Measurements from ENCODE around the gene TLE5.
"Not testable (repeated sequence)": the region's sequence is repeated elsewhere in the genome, so short reads cannot be mapped to it uniquely, and the experiment has no call there.

Gene TLE5

DNA sequence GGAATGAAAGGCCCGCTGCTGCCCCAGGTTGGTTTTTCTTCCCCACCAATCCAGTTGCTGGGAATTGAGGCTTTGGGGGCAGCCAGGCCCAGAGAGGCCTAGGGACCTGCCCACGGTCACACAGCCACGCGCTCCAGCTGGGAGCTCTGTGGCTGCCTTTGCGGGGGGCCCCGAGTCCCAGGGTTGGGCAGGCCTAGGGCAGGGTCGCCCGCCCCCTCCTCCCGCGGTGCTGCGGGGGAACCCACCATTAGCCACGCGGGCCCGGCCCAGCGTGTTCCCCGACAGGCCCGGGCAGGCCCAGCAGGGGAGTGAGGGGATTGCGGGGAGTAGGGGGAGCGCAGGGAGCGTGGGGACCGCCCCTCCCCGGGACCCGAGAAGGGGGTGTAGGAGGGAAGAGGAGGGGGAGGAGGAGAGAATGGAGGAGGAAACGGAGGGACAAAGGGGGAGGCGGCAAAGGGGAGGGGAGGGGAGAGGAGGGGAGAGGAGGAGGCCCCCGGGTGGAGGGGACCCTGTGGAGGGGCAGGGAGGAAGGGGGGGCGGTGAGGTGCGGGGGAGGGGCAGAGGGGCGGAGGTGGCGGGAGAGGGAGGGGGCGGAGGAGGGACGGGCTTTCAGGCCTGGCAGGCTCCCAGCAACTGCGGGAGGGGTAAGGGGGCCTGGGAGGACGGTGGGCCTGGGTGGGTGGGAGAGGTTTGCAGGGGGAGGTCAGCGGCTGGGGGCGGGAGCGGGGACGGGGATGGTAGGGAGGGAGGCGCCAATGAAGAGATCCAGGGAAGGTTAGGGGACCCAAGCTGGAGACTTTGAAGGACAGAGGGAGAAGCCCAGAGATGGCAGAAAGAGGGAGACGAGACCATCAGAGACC is 20.3 kb downstream of the TLE5 start:
- no peak for DNase-seq

DNA sequence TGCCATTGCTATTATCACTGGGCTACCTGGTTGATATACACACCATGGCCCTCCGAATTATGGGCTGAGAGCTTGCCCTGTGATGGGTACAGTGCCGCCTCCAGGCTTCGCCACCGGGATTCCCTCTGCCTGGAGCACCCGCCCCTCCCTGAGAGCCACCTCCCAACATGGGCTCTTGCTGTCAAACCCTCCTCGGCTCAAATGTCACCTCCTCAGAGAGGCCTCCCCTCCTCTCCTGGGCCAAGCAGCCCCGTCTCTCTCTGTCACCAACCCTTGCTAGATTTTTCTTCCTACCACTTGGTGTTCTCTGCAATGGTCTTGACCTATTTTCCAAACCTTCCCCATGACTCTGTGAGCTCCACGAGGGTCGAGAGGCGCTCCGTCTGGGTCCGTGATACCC is 21.0 kb downstream of the TLE5 start:
- DNase-seq: no peak

DNA sequence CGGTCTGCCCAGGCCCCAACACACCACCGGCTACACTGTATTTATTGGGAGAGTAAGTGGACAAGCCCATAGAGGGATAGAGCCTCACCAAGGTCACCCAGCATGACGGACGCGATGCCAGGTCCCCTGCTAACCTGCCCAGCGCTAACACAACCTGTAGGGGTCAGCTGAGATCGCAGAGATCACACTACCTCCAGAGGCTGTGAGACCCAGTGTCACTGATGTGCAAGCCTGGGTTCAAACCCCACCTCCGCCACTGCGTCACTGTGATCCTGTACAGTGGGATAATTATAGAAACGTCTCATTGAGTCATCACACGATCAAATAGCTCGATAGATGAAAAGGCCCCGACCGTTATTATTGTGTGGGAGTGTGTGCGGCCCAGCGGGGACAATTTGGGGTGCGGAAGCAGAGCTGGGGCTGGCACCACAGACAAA is 22.6 kb downstream of the TLE5 start:
- no peak for DNase-seq

DNA sequence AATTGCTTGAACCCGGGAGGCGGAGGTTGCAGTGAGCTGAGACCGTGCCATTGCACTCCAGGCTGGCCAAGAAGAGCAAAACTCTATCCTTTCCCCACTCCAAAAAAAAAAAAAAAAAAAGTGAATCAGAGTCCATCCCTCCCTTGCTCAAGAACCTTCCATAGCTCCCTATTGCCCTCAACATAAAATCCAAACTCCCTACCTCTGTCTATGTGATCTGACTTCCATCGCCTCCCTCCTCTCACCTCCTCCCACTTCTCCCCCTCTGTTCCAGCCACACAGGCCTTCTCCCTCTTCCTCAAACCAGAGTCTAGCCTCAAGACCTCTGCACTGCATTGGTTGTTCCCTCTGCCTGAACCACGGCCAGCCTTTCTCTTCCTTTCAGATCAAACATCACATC is 23.2 kb downstream of the TLE5 start:
- no peak for DNase-seq

DNA sequence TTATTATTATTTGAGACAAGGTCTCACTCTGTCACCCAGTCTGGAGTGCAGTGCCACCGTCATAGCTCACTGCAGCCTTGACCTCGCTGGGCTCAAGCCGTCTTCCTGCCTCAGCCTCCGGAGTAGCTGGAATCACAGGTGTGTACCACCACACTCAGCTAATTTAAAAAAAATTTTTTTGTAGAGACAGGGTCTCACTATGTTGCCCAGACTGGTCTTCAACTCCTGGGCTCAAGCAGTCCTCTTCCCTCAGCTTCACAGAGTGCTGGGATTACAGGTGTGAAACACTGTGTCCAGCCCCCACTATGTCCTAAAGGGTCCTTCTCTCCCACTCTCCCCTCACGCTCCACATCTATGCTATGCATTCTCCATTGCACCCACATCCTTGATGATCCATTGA is 24.1 kb downstream of the TLE5 start:
- no peak for DNase-seq

DNA sequence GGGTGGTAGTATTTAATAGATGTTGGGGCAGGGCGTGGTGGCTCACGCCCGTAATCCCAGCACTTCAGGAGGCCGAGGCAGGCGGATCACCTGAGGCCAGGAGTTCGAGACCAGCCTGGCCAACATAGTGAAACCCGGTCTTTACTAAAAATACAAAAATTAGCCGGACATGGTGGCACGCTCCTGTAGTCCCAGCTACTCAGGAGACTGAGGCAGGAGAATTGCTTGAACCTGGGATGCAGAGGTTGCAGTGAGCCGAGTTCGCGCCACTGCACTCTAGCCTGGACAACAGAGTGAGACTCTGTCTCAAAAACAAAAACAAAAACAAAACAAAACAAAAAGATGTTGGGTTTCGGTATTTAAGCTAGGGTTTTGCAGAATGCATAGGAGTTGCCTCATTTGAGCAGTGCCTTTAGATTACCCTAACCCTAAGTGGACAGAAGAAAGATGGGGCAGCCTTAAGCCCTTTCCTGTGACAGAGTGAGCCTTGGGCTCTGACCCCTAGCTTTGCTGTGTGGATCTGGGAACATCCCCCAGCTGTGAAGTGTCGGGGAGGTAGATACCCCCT is 25.2 kb downstream of the TLE5 start:
- not testable (repeated sequence) for DNase-seq

DNA sequence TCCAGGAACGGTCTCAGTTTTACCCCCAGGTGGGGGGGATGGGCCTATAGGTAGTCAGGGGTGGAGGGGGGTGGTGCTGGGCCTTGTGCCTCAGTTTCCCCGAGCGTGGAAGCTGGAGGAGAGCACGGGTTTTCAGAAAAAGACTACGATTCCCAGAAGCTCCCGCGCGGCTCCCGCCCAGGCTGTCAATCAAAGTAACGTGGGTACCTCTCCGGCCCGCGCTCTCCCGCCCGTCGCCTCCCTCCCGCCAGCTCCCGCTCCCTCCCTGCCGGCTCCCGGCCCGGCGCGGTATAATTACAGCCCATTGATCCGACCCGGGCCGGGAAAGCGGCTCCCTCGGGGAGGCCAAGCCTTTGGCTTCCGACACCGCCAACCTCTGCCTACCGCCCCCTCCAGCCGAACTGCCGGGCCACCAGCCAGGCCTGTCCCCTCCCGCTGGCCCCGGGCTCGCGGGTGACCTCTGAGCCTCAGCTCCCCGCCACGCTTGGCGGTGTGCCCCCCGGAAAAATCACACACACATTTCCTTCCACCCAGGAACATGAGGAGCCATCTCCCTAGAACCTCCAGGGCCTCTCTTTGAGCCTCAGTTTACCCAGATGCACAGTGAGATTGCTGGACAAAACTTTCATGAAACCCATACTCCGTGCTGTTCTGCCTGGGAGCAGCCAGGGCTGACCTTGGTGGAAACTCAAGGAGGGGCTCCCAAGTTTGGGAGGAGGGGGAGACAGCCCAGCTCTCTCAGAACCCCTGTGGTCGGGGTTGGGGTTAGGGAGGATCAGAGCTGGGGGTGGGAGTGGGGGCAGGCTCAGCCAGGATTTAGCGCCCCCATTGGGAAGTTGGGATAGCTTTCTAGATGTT is 25.9 kb downstream of the TLE5 start:
- DNase-seq: peak; percentile 67

DNA sequence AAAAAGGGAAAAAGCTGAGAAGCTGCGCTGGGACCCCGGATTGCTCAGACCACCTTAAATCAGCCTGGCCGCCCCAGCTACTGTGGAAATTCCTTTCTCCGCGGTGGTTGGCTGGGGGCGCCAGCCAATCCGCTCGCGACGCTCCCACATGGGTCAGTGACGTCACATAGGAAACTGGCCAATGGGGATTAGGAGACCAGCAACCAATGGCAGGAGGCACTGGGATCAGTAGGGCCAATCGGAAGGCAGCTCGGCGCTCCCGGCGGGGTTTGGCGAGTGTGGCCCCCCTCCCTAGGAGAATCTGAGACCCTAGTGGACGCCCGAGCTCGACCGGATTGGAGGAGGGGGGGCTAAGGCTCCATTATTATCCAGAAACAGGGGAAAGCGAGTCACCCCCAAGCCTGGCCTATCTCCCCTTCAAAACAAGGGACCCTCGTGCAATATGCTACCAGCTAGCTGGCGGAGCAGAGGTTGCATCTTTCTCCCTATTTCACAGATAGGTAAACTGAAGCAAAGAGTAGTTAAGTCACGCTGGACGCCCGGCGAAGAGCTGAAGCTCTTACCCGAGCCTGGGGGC is 26.7 kb downstream of the TLE5 start:
- peak; percentile 93 for DNase-seq

DNA sequence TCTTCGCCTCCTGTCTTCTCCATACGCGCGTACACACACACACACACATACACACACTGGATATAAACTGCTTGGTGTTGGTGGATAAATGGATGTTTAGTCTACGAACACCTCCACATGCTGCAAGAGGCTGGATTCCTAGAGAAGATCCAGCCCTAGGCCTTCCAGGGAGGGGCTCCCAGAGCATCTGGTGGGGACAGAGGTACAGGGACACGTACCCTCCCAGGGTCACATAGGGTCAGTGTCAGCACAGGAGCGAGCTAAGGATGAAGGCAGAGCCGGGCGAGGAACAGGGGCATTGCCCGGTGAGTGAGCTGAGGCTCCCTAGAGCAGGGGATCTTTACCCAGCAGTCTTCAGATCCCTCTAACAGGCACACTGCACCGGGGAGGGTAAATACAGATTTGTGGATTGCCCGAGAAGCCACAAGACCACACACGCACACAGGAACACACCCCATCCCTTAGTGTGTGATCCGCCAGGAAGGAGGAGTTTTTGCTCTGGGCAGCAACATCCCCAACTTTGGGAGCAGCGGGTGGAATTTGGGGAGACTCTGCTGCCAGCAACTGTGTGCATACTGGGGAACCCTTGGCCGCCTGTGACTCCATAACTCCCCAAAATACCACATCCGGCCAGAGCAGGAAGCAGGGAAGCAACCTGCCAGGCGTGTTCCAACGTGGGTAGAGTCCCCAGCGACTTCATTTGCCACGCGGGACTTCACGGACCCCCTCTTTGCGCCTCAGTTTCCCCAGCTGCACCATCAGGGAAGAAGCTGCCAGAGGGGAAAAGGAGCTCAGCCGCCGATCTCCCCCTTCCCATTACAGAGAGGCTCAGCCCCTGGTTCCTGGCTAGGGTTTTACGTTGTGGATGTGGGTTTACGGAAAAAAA is 27.4 kb downstream of the TLE5 start:
- DNase-seq: no peak

DNA sequence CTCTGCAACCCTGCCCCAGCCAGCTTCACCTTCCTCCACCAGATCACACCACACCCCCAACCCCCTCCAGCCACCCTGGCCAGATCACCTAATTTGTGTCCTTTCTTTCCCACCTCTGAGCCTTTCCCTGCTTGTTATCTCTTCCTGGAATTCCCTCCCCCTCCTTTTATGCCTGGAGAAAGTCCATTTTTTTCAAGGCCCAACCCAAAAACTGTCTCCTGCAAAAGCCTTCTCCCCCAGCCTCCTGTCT is 28.0 kb downstream of the TLE5 start:
- no peak for DNase-seq

DNA sequence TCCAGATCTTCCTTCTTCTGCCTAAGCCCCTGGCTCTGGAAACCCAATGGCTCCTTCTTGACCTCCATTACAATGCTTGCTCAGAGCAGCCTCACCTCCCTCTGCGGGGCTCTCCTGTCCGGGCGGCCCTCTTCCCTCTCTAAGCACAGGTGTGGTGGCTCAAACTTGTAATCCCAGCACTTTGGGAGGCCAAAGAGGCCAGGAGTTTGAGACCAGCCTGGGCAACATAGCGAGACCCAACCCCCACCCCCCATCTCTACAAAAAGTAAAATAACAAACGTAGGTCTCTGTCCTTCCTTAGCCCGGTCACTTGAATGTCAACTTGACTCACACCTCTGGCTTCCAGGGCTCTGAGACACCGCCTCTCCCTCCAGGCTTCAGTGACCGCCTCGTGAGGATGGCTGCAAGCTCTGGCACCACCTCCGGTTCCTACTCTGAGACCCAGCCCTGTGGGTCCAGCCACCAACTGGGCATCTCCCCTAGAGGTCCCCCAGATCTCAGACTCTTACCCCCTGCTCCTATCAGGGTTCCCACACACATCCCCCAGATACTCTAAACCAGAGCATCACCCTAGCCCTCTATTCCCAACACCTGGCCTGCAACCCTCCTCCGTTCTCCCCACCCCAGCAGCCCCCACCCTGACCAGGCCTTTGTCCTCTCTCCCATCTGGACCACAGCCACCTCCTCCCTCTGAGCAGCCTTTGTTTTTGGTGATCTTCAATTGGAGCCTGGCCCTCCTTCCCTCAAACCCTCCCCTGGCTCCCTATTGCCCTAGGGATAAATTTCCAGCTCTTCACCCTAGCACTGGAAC is 28.5 kb downstream of the TLE5 start:
- no peak for DNase-seq

DNA sequence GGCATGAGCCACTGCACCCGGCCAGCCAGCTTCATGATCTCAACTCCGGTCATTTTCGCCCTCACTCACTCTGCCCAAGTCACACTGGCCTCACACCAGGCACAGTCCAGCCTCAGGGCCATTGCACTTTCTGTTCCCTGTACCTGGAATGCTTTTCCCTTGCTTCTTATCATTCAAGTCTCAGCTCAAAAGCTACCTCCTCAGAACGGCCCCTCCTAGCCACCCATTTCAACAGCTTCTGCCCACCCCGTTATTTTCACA is 30.8 kb downstream of the TLE5 start:
- no peak for DNase-seq

DNA sequence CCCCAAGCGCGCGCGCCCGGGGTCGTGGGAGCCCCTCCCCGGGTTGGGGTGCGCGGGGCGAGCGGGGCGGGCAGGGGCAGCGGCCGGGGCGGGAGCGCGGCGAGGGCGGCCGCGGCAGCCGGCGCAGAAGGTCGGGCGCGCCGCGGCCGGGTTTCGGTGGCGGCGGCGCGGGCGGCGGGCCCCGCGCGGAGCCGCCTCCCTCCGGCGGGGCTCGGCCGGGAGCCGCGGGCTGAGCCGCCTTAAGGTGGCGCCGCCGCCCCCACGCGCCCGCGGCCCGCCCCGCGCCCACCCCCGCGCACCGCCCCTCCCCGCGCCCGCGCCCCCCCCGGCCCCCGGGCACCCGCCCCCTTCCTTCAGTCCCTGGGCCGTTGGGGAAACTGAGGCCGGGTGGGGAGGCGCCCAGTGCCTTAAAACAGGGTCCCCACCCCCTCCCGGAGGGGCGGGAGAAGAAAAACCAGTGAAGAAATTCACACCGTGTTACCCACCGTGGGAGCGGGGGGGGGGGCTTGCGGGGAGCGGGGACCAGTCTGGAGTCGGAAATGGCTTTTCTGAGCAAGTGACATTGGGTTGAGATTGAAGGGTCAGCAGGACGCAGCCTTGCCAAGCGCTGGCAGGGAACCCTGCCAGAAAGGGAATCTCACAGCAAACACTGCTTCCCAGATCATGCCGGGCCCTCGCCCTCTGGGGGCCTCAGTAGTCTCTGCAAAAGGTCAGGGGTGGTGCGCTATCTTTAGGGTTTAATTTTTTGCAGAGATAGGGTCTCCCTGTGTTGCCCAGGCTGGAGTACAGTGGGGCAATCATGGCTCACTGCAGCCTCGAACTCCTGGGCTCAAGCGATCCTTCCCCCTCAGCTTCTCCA is 33.0 kb downstream of the TLE5 start, which contains the start of gene TLE2:
Gene TLE2, minus strand, starts transcription at position 216 of the 859 bp plus-strand sequence. CDS start 376 bp downstream, outside the sequence.
- no peak for DNase-seq

DNA sequence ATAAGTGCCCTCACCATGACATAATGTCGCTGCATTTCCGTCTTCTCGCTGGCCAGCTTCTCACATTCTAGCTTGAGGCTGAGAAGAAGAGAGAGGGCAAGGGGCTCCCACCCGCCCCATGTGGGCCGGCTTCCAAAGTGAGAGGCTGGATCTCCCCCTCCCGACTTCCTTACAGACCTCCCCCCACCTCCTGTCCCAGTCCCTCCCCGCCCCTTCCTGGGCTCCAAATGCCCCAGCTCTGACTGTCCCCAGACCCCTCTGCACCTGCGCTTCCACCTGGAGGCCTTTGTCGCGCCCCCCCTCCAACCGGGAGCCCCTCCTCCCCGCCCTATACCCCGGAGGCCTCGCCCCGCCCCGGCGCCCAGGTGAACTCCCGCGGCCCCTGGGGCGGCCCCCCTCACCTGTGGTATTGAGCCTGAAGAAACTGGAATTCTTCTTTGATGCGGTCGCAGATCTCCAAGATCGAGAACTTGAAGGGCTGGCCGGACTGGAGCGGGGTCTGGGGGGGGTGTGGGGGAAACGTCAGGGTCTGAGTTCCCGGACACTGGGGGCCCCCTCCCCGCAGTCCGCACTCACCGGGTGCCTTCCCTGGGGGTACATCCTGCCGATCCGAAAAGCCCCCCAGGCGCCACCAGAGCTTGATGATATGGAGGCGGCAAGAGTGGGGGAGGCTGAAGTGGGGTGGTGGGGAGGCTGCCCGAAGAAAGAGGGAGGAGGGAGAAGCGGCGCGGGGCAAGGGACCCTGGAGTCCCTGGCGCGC is 33.8 kb downstream of the TLE5 start:
- DNase-seq: no peak

DNA sequence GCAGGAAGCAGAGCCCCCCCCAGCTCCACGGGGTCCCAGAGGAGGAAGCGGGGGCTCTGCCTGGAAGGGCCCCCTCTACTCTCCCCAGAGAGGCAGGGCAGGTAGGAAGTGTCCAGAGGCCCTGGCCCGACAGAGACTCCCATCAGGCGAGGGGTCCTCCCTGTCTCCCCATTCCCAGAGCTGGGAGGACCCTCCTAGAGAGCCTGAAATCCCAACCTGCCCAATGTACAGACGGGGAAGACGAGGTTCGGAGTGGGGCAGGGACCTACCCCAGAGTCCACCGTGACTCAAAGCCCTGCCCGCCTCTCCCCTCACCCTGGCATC is 34.4 kb downstream of the TLE5 start:
- DNase-seq: no peak

DNA sequence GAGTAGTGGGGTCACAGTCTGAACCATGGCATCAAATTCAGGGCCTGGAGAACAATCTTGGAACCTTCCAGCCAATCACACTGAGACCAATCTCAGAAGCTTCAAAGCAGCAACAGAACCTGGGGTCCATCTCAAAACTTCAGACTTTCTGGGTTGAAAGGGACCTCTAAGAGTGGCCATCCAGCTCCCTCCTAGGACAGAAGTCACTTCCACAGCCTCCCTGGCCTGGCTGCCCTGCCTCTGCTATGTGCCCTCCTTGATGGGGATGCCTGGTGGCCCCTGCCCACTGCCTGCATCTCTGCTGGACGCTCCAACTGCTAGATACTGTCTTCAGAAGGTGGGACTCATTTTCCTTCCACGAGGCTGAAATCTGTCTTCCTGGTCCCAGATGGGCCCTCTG is 35.0 kb downstream of the TLE5 start:
- no peak for DNase-seq

DNA sequence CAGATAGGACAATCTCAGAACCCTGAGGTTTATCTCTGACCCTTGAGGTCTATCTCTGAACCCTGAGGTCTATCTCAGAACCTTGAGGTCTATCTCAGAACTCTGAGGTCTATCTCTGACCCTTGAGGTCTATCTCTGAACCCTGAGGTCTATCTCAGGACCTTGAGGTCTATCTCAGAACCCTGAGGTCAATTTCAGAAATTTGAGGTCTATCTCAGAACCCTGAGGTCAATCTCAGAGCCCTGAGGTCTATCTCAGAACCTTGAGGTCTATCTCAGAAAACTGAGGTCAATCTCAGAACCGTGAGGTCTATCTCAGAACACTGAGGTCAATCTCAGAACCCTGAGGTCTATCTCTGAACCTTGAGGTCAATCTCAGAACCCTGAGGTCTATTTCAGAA is 35.5 kb downstream of the TLE5 start:
- DNase-seq: no peak

DNA sequence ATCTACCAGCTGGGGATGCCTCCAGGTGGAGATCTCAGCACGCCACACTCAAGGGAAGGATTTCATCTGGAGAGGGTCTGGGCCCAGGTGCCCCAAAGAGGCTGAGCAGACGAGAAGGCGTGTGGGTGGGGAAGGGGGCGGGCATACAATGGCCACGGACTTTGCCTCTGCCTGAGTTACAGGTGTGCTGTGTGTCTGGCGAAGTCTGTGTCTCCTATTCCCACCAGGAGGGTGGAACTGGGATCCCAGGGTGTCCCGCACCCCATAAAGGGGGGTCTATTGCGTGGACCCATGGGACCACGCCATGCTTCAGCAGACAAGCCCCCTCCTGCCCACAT is 36.8 kb downstream of the TLE5 start:
- DNase-seq: no peak

DNA sequence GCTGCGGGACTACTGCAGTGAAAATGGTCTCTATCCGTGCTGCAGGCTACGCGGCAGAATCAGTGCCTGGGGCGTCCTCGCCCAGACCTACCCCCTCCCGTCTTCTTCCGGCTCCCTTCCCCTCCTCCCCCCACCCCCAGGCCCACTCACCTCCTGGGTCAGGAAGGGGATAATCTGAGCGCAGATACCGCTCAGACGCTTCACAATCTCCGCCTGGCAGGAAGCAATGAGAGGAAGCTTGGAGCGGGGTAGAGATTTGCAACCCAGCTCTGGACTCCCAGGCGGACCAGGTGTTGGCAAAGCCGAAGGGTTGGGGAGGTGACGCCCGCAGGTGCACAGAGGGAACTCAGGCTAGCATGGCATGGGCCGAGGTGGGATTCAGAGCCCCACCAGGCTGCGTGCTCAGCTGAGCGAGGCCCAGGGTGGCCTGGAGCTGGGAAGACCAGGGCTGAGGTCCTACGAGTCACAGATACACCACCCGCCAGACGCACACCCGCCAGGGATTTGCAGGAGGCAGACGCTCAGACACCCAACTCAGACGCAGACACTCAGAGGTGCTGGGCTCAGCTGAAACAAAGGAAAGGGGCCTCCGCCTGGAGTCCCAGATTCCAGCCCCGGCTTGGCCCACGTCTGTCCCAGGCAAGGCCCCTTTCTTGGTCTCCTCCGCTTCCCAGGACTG is 37.3 kb downstream of the TLE5 start:
- DNase-seq: no peak

DNA sequence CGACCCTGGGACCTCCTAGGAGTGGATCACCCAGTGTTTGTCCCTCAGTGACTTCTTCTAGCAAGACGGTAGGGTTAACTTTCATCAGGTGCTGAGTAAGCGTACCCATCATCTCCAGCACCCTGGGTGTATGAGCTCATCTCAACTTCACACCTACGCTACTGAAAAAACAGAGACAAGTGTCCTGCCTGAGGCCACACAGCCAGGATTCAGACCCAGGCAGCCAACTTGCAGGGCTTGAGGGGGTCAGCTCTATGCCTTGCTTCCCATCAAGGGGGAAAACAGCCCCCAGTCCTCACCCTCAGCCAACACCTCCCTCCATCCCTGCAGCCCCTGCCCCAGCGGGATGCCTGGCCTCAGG is 37.8 kb downstream of the TLE5 start:
- no peak for DNase-seq
